OCI-LY7 (cell line): ENCODE data around the gene SLC35G2. TPM values are rescaled to one million over a fixed set of nuclear protein-coding genes. Genes with fewer than 3 reads are reported as not detected.
"Not testable (repeated sequence)": the region's sequence is repeated elsewhere in the genome, so short reads cannot be mapped to it uniquely, and the experiment has no call there.

Experiments used
- BruUV-seq: library from RNA; stranded (reverse); fragments of 400-500 nt; replicated peaks from 2 replicates; lab custom pipeline; 2021; lab: Mats Ljungman, UMichigan
- CTCF ChIA-PET: fragments of 300-600 bp; sonication (Branson Sonifier 250); formaldehyde crosslinking; loops from one replicate; lab custom pipeline; 2022; ENCODE audit warnings: antibody characterized with exemption; ENCODE audit not compliant: unreplicated experiment; lab: Charles Lee
- POLR2A ChIA-PET: fragments of 300-600 bp; sonication (Branson Sonifier 250); formaldehyde crosslinking; loops from one replicate; lab custom pipeline; 2022; ENCODE audit warnings: antibody characterized with exemption; lab: Charles Lee
- DNase-seq: peaks from one replicate; pipeline ENCODE4 v3.0.0-alpha.2; 2015; ENCODE audit warnings: low spot score
- H2AFZ ChIP-seq: fragments of 200-600 bp; sonication (generic), shearing (Covaris generic); 2 replicates; pipeline ENCODE4 v1.6.1; 2014; ENCODE audit warnings: mild to moderate bottlenecking, antibody characterized with exemption, low read length, moderate library complexity
- H3K27ac ChIP-seq: fragments of 200-600 bp; sonication (generic); 2 replicates; pipeline ENCODE4 v1.5.1; 2014; ENCODE audit warnings: mixed run types, low read depth, mild to moderate bottlenecking, moderate library complexity, low read length, inconsistent platforms; ENCODE audit not compliant: poor library complexity, severe bottlenecking
- H3K36me3 ChIP-seq: fragments of 200-600 bp; sonication (generic); 2 replicates; pipeline ENCODE4 v1.6.1; 2014; ENCODE audit warnings: mild to moderate bottlenecking, antibody characterized with exemption, low read length, moderate library complexity, mixed read lengths; ENCODE audit not compliant: insufficient read depth
- H3K4me1 ChIP-seq: fragments of 200-600 bp; sonication (generic); 2 replicates; pipeline ENCODE4 v1.5.1; 2014; ENCODE audit warnings: mild to moderate bottlenecking, low read length; ENCODE audit not compliant: insufficient read depth, poor library complexity, severe bottlenecking
- H3K4me2 ChIP-seq: fragments of 200-600 bp; sonication (generic); 2 replicates; pipeline ENCODE4 v1.6.1; 2014; ENCODE audit warnings: mild to moderate bottlenecking, low read length
- H3K4me3 ChIP-seq: fragments of 200-600 bp; sonication (generic); 2 replicates; pipeline ENCODE4 v1.5.1; 2014; ENCODE audit warnings: mild to moderate bottlenecking, low read depth, low read length; ENCODE audit not compliant: poor library complexity, severe bottlenecking
- H3K79me2 ChIP-seq: fragments of 200-600 bp; sonication (generic); 2 replicates; pipeline ENCODE4 v1.6.1; 2016; ENCODE audit warnings: low read depth, mild to moderate bottlenecking, low read length, moderate library complexity, mixed read lengths; ENCODE audit not compliant: insufficient read depth
- H3K9me2 ChIP-seq: fragments of 200-600 bp; sonication (generic); 2 replicates; pipeline ENCODE4 v1.6.1; 2016; ENCODE audit warnings: mild to moderate bottlenecking, low read length, mixed read lengths; ENCODE audit not compliant: insufficient read depth
- H3K9me3 ChIP-seq: fragments of 200-600 bp; sonication (generic); 2 replicates; pipeline ENCODE4 v1.6.1; 2014; ENCODE audit warnings: mild to moderate bottlenecking, mixed run types, low read length, mixed read lengths
- H4K20me1 ChIP-seq: fragments of 200-600 bp; sonication (generic); 2 replicates; pipeline ENCODE4 v1.6.1; 2014; ENCODE audit warnings: mild to moderate bottlenecking, antibody characterized with exemption, low read length, moderate library complexity, mixed read lengths; ENCODE audit not compliant: insufficient read depth
- CTCF ChIP-seq: fragments of 200-600 bp; sonication (generic); conservative IDR thresholded peaks from 2 replicates; pipeline ENCODE4 v1.5.1; 2014; ENCODE audit warnings: mild to moderate bottlenecking, antibody characterized with exemption, low read length, moderate library complexity, mixed read lengths
- EZH2phosphoT487 ChIP-seq: fragments of 200-600 bp; sonication (generic); IDR thresholded peaks from 2 replicates; pipeline ENCODE4 v1.6.1; 2018; ENCODE audit warnings: low read depth, borderline replicate concordance, mild to moderate bottlenecking, mixed run types, antibody characterized with exemption, low read length, moderate library complexity, mixed read lengths
- intact Hi-C: fragments of 100-400 bp; cut with micrococcal nuclease; formaldehyde crosslinking; loops from one replicate; pipeline ENCODE4 v1.10.0; 2022; ENCODE audit not compliant: unreplicated experiment
- total RNA-seq, 2 experiments: library from RNA; depleted of rRNA in 1 of 2; stranded (reverse); fragments of >200 nt in 1 of 2; shearing (Covaris generic) in 1 of 2; gene quantifications; 2 replicates each; pipeline ENCODE4 v1.2.3, GENCODE V29; 2014 to 2022

The SLC35G2 gene
- total RNA-seq, 2 experiments from 2014 or later = 0.40 TPM; not detected in 1

DNA sequence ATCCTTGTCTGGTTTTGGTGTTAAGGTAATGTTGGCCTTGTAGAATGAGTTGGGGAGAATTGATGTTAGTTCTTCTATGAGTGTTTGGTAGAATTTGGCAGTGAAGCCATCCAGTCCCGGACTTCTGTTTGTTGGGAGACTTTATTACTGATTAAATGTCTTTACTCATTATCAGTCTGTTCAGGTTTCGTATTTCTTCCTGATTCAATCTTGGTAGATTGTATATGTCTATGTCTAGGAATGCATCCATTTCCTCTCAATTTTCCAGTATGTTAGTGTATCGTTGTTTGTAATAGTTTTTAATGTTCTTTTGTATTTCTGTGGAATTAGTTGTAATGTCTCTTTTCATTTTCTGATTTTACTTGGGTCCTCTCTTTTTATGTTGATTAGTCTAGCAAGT lies 82.5 kb downstream of the SLC35G2 start:
- H3K9me3 ChIP-seq = peaks cover 61% of the 10 kb centered on the region
- TSS peak; percentile 17 for BruUV-seq
- ChIA-PET POLR2A (interaction anchor here (0.7 to 0.8 kb wide), 2 partner anchors 39 to 793 kb away, joined by 3 read pairs; partner anchors contain the start of gene NCK1), CTCF (no interaction called here)
- peaks cover 74% of the 10 kb centered on the region for H3K36me3 ChIP-seq
- H2AFZ ChIP-seq = no peak overlapping the region
- peak overlapping the region; percentile 57 for H3K27ac ChIP-seq
- no peak for TF ChIP-seq EZH2phosphoT487
- no peak for TF ChIP-seq CTCF
- no peak overlapping the region for H3K4me3 ChIP-seq
- peaks cover 68% of the 10 kb centered on the region for H3K4me1 ChIP-seq
- peak overlapping the region; percentile 43 for H3K4me2 ChIP-seq
- intact Hi-C loops = loop anchor here (5.0 kb wide), 1 partner anchor 39 kb away; the partner anchor contains the start of gene NCK1
- no peaks in the 10 kb centered on the region for H3K9me2 ChIP-seq
- H4K20me1 ChIP-seq = no peaks in the 10 kb centered on the region; the same call in 1 of the 2 replicates
- DNase-seq = no peak
- peaks cover 100% of the 10 kb centered on the region for H3K79me2 ChIP-seq

DNA sequence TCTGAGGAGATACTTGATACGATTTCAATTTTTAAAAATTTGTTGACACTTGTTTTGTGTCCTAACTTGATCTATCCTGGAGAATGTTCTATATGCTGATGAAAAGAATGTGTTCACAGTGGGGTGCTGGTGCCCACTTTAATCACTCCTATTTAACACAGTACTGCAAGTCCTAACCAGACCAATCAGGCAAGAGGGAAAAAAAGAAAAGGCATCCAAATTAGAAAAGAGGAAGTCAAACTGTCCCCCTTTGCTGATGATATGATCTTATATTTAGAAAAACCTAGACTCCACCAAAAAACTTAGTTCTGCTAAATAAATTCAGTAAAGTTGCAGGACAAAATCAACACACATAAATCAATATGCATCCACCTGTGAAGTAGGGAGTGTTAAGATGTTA lies 83.6 kb downstream of the SLC35G2 start:
- peaks cover 57% of the 10 kb centered on the region for H3K9me3 ChIP-seq
- intact Hi-C loops = loop anchor here (2.0 to 5.0 kb wide), 2 partner anchors 18 to 40 kb away; partner anchors contain the start of gene NCK1
- BruUV-seq, CTCF ChIA-PET, H2AFZ ChIP-seq, H4K20me1 ChIP-seq, H3K9me2 ChIP-seq: not testable (repeated sequence)
- peak; percentile 40 for DNase-seq
- H3K27ac ChIP-seq = peak overlapping the region; percentile 57
- peaks cover 100% of the 10 kb centered on the region for H3K79me2 ChIP-seq
- POLR2A ChIA-PET = interaction anchor here (0.6 to 1.0 kb wide), 4 partner anchors 9 to 92 kb away, joined by 3 to 4 read pairs (median 3); partner anchors contain the start of gene NCK1
- peaks cover 64% of the 10 kb centered on the region for H3K36me3 ChIP-seq
- H3K4me1 ChIP-seq = peaks cover 64% of the 10 kb centered on the region
- peak overlapping the region; percentile 8 for H3K4me3 ChIP-seq
- peak overlapping the region; percentile 43 for H3K4me2 ChIP-seq

DNA sequence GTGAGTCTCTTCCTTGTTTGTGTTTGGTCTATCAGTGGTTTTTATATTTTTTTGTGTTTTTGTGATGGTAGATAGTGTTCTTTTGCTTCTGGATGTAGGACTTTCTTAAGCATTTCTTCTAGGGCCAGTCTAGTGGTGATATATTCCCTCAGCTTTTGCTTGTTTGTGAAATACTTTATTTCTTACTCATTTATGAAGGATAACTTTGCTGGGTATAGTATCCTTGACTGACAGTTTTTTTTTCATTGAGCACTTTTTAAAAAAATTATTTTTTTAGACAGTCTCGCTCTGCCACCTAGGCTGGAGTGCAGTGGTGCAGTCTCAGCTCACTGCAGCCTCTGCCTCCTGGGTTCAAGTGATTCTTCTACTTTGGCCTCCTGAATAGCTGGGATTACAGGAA lies 85.0 kb downstream of the SLC35G2 start:
- Histone ChIP-seq H3K27ac (no peak overlapping the region), H3K9me2 (no peaks in the 10 kb centered on the region), H3K36me3 (peaks cover 61% of the 10 kb centered on the region), H3K4me2 (no peak overlapping the region), H3K9me3 (peaks cover 57% of the 10 kb centered on the region), H3K79me2 (peaks cover 100% of the 10 kb centered on the region), H3K4me3 (no peak overlapping the region), H2AFZ (no peak overlapping the region), H3K4me1 (peaks cover 59% of the 10 kb centered on the region), H4K20me1 (0 out of 2 replicates have a peak, but pooled peaks cover 7% of the 10 kb centered on the region)
- DNase-seq = no peak
- ChIA-PET CTCF (no interaction called here), POLR2A (no interaction called here)
- TF ChIP-seq EZH2phosphoT487 (no peak), CTCF (no peak)
- intact Hi-C loops = loop anchor here (2.0 to 5.0 kb wide), 2 partner anchors 19 to 42 kb away; partner anchors contain the start of gene NCK1
- BruUV-seq = no TSS peak
